Heart right ventricle (tissue), 16 donors: ENCODE results near the gene CCDC112. TPM values are rescaled to one million over a fixed set of nuclear protein-coding genes. Genes with fewer than 3 reads are reported as not detected.

Source experiments
- ATAC-seq, 8 donors: fragments of 200-7000 bp; cut with Tn5 transposase; one replicate each; pipeline ENCODE4 v1.9.1; 2020; ENCODE audit warnings: mild to moderate bottlenecking in 8 of 8, moderate library complexity in 8 of 8, moderate number of reproducible peaks in 1 of 8
- DNase-seq, 2 donors: peaks; one replicate each; pipeline ENCODE4 v3.0.0-alpha.2; 2020
- H3K27ac ChIP-seq, 10 donors: fragments of 200-600 bp; sonication (generic) in 2 of 10; one replicate each; pipeline versions ENCODE4 v1.5.0 to v1.8.0; 2020 to 2022; ENCODE audit warnings: mild to moderate bottlenecking in 3 of 10
- H3K27me3 ChIP-seq, 7 donors: fragments of 200-600 bp; one replicate each; pipeline ENCODE4 v1.8.0; 2021 to 2022; ENCODE audit warnings: mild to moderate bottlenecking in 2 of 7
- H3K36me3 ChIP-seq, 9 donors: fragments of 200-600 bp; sonication (generic) in 1 of 9; one replicate each; pipeline versions ENCODE4 v1.5.0 to v1.8.0; 2020 to 2022; ENCODE audit warnings: mild to moderate bottlenecking in 2 of 9
- H3K4me1 ChIP-seq, 9 donors: fragments of 200-600 bp; sonication (generic) in 1 of 9; one replicate each; pipeline versions ENCODE4 v1.5.0 to v1.8.0; 2020 to 2022; ENCODE audit warnings: mild to moderate bottlenecking in 4 of 9
- H3K4me3 ChIP-seq, 10 donors: fragments of 200-600 bp; sonication (generic) in 2 of 10; one replicate each; pipeline versions ENCODE4 v1.5.0 to v1.8.0; 2020 to 2022; ENCODE audit warnings: mild to moderate bottlenecking in 7 of 10, moderate library complexity in 2 of 10
- H3K9me3 ChIP-seq, 11 donors: fragments of 200-600 bp in 10 of 11; sonication (generic) in 2 of 11; one replicate each; pipeline versions ENCODE4 v1.5.0 to v1.8.0; 2013 to 2022; ENCODE audit warnings: mild to moderate bottlenecking in 2 of 11, control low read depth in 1 of 11, moderate library complexity in 1 of 11
- CTCF ChIP-seq, 9 donors: fragments of 200-600 bp; sonication (generic) in 2 of 9; IDR thresholded peaks; one replicate each; pipeline versions ENCODE4 v1.5.0 to v1.8.0; 2021 to 2022; ENCODE audit warnings: antibody characterized with exemption in 9 of 9, mild to moderate bottlenecking in 5 of 9, moderate library complexity in 1 of 9
- WGBS, 2 donors: extraction: QIAGEN DNeasy Blood & Tissue Kit; methylation state at CpG; one replicate each; pipeline ENCODE4 v1.1.7; 2013; ENCODE audit warnings: inconsistent platforms in 1 of 2; 5-methylcytosine and 5-hydroxymethylcytosine counted together
- intact Hi-C, 10 donors: fragments of 100-400 bp; cut with DNase I; formaldehyde crosslinking; loops; one replicate each; pipeline versions ENCODE4 v1.11.1 to v1.14.2; 2022
- polyA plus RNA-seq, 2 donors: library from polyadenylated mRNA; stranded (reverse); fragments of 200-250 nt; gene quantifications; one replicate each; pipeline ENCODE4 v1.2.3, GENCODE V29; 2013
- total RNA-seq, 10 donors: library from RNA; stranded (reverse); fragmentation: NEBNext Ultra II Directional in 3 of 10; extraction: Animal tissue kit (Norgen Biotek cat#: 25700) in 3 of 10; gene quantifications; one replicate each; pipeline versions ENCODE4 v1.2.1 to v1.2.4, GENCODE V29; 2021 to 2023
- donor health status: Arrhythmogenic right ventricular cardiomyopathy.
- donor health status: ischemic (EF 13 %, LVEDD 7.1; RV severe dilation, severe dysfunction).
- donor health status: healthy with polysubstance abuse.
- donor health status: DM: no; HTN: yes; CAD: no.
- donor health status: DM: no; HTN: no; CAD: no.
- donor health status: ischemic (EF 25% LVEDD 6.9; RV normal size, moderate dysfunction).
- donor health status: ischemic (EF 25% LVEDD 5.7; RV mildly dilated, moderate dysfunction).
- donor health status: healthy.
- donor health status: DM: yes; HTN: yes; CAD: no.
- donor health status: Ischemic cardiomyopathy.
- donor health status: ischemic (EF 35%, LVEDD 5.7; RV mildly dilated, moderate dysfunction).
- donor health status: nonischemic (EF 11% LVEDD 7.7; RV severe dilation, severe dysfunction).
- donor health status: DM: yes; HTN: yes; CAD: no.
- donor health status: PGD.
- donor health status: ischemic (EF 29% LVEDD 5.4; RV normal size, mild dysfunction).
- donor health status: nonischemic (EF 23%, LVEDD 6.1; RV moderate dilation, normal function).

CCDC112 gene
- total and polyA plus RNA-seq, 12 donors, result 3.0 to 10.8 (median 4.8) TPM

GRCh38 chr5:115342590-115343377 lies 46.3 kb upstream of the CCDC112 start:
- no peaks in the 10 kb centered on the region for H3K27me3 ChIP-seq
- DNase-seq (no peak), ATAC-seq (no peak)
- no peak for TF ChIP-seq CTCF (IDR thresholded peaks at IDR 0.05)
- no peaks in the 10 kb centered on the region for H3K36me3 ChIP-seq
- no peak overlapping the region for H3K27ac ChIP-seq
- peaks cover 0 to 6% (median 0%) of the 10 kb centered on the region in 11 donors for H3K9me3 ChIP-seq
- H3K4me1 ChIP-seq, result no peaks in the 10 kb centered on the region
- no peak overlapping the region for H3K4me3 ChIP-seq
- 76% methylated on average over 6 of the region's 6 CpGs for WGBS, 2 donors
- intact Hi-C loops, result no loop called here

GRCh38 chr5:115341745-115342144 lies 45.3 kb upstream of the CCDC112 start:
- intact Hi-C loops, result no loop called here
- no peak for TF ChIP-seq CTCF (IDR thresholded peaks at IDR 0.05)
- Histone ChIP-seq H3K9me3 (peaks cover 0 to 6% (median 0%) of the 10 kb centered on the region in 11 donors), H3K27me3 (no peaks in the 10 kb centered on the region), H3K4me1 (no peaks in the 10 kb centered on the region), H3K4me3 (no peak overlapping the region), H3K36me3 (no peaks in the 10 kb centered on the region), H3K27ac (no peak overlapping the region)
- WGBS, 2 donors, result 82 to 88% methylated on average over 2 of the region's 2 CpGs
- DNase-seq (no peak), ATAC-seq (no peak)

GRCh38 chr5:115338851-115339250 lies 42.4 kb upstream of the CCDC112 start:
- Histone ChIP-seq H3K4me1 (no peaks in the 10 kb centered on the region), H3K27me3 (no peaks in the 10 kb centered on the region), H3K36me3 (no peaks in the 10 kb centered on the region), H3K27ac (no peak overlapping the region), H3K4me3 (no peak overlapping the region), H3K9me3 (no peaks in the 10 kb centered on the region)
- no peak for ATAC-seq
- WGBS, 2 donors, result 77 to 78% methylated on average over 3 of the region's 3 CpGs
- no peak for TF ChIP-seq CTCF (IDR thresholded peaks at IDR 0.05)
- no peak for DNase-seq
- intact Hi-C loops, result no loop called here

- no peak for TF ChIP-seq CTCF (IDR thresholded peaks at IDR 0.05)
- WGBS, 2 donors, result 95 to 97% methylated on average over 1 of the region's 1 CpG
- no peaks in the 10 kb centered on the region for H3K4me1 ChIP-seq
- no peaks in the 10 kb centered on the region for H3K36me3 ChIP-seq
- no peak overlapping the region for H3K4me3 ChIP-seq
- no peaks in the 10 kb centered on the region for H3K27me3 ChIP-seq
- ATAC-seq (no peak), DNase-seq (no peak)
- no peaks in the 10 kb centered on the region for H3K9me3 ChIP-seq
- no peak overlapping the region for H3K27ac ChIP-seq
- intact Hi-C loops, result no loop called here
Measured at GRCh38 chr5:115337882-115338281, 41.4 kb upstream of the CCDC112 start.
